Bronchial epithelial cell (primary cell): Measurements from ENCODE around the gene CEP112. TPM values are rescaled to one million over a fixed set of nuclear protein-coding genes. Genes with fewer than 3 reads are reported as not detected.
"Not testable (repeated sequence)": the region's sequence is repeated elsewhere in the genome, so short reads cannot be mapped to it uniquely, and the experiment has no call there.

Source experiments
- DNase-seq: peaks from one replicate; pipeline ENCODE4 v3.0.0-alpha.2; 2010; ENCODE audit warnings: low read depth
- FAIRE-seq: peaks from 2 replicates; lab custom pipeline; 2011; peaks lifted over from hg19 to GRCh38; lab: Jason Lieb, UNC
- H3K27me3 ChIP-seq: 2 replicates; pipeline ENCODE4 v1.5.1; 2011; ENCODE audit warnings: low read length; ENCODE audit not compliant: control insufficient read depth, insufficient read depth
- H3K36me3 ChIP-seq: 2 replicates; pipeline ENCODE4 v1.5.1; 2011; ENCODE audit warnings: low read length; ENCODE audit not compliant: control insufficient read depth, insufficient read depth
- H3K4me3 ChIP-seq: 2 replicates; pipeline ENCODE4 v1.5.1; 2011; ENCODE audit warnings: mild to moderate bottlenecking, low read depth, low read length, control low read depth
- CTCF ChIP-seq: IDR thresholded peaks from 2 replicates; pipeline ENCODE4 v1.5.1; 2011; ENCODE audit warnings: mild to moderate bottlenecking, moderate library complexity, low read length, control low read depth, inconsistent platforms; ENCODE audit not compliant: insufficient read depth, severe bottlenecking
- total RNA-seq: library from RNA; depleted of rRNA; stranded (reverse); fragments of >200 nt; gene quantifications from 2 replicates; pipeline ENCODE4 v1.2.1, GENCODE V29; 2014

The CEP112 gene
- total RNA-seq, 1 donor from 2014 or later: 2.4 TPM

GRCh38 chr17:65841089-65841488, 350.8 kb downstream of the CEP112 start:
- H3K36me3 ChIP-seq: no peaks in the 10 kb centered on the region
- no peaks in the 10 kb centered on the region for H3K27me3 ChIP-seq
- TF ChIP-seq CTCF: no peak
- DNase-seq: no peak
- H3K4me3 ChIP-seq: no peak overlapping the region
- no peak for FAIRE-seq

DNA sequence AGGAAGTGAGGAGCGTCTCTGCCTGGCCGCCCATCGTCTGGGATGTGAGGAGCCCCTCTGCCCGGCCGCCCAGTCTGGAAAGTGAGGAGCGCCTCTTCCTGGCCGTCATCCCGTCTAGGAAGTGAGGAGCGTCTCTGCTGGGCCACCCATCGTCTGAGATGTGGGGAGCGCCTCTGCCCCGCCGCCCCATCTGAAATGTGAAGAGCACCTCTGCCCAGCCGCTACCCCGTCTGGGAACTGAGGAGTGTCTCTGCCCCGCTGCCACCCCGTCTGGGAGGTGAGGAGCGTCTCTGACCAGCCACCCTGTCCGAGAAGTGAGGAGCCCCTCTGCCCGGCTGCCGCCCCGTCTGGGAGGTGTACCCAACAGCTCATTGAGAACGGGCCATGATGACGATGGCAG, 354.7 kb downstream of the CEP112 start:
- not testable (repeated sequence) for DNase-seq, FAIRE-seq

DNA sequence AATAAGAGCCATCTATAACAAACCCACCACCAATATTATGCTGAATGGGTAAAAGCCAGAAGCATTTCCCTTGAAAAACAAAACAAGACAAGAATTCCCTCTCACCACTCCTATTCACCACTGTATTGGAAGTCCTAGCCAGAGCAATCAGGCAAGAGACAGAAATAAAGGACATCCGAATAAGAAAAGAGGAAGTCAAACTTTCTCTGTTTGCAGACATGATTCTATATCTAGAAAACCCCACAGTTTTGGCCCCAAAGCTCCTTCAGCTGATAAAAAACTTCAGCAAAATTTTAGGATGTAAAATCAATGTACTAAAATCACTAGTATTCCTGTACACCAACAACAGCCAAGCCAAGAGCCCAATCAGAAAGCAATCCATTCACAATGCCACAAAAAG, 358.7 kb downstream of the CEP112 start:
- FAIRE-seq: no peak
- TF ChIP-seq CTCF: no peak
- H3K36me3 ChIP-seq: no peaks in the 10 kb centered on the region
- no peak overlapping the region for H3K4me3 ChIP-seq
- no peaks in the 10 kb centered on the region for H3K27me3 ChIP-seq
- DNase-seq: no peak

More for the DNA sequence above, 354.7 kb downstream of the CEP112 start:
- H3K4me3 ChIP-seq, H3K27me3 ChIP-seq, H3K36me3 ChIP-seq: not testable (repeated sequence)

DNA sequence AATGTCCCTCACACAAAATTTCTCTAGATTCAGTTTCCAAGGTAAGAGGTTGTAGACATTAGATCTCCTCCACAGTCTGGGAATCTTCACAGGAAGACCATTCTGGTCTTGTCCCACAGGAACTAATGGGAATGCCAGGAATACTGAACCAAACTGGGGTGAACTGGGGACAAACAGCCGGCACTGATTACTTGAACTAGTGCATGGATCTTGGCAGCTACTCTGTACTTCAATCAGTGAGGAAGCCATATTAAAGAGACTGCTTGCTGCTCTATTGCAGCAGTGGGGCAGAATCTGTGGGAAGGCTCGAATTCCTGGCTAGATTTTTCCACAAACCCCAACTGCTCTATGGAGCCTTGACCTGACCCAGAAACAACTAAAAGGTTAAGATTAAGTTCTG, 361.6 kb downstream of the CEP112 start:
- Histone ChIP-seq H3K27me3 (no peaks in the 10 kb centered on the region), H3K36me3 (no peaks in the 10 kb centered on the region), H3K4me3 (no peak overlapping the region)
- DNase-seq (no peak), FAIRE-seq (no peak)
- no peak for TF ChIP-seq CTCF

DNA sequence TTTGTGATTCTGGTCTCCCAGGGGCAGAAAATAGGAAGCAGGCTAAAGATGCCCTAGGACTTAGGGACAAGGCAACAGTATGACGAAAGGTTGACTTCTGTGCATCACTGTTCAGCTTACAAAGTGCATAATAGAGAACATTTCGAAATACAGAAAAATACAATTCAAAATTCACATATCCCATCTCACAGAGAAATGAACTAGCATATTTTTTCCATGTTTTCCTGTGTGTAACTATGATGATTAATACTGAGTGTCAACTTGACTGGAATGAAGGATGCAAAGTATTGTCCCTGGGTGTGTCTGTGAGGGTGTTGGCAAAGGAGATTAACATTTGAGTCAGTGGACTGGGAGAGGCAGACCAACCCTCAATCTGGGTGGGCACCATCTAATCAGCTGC, 365.4 kb downstream of the CEP112 start:
- DNase-seq: peak; percentile 91
- not testable (repeated sequence) for H3K36me3 ChIP-seq, FAIRE-seq, H3K4me3 ChIP-seq, H3K27me3 ChIP-seq

DNA sequence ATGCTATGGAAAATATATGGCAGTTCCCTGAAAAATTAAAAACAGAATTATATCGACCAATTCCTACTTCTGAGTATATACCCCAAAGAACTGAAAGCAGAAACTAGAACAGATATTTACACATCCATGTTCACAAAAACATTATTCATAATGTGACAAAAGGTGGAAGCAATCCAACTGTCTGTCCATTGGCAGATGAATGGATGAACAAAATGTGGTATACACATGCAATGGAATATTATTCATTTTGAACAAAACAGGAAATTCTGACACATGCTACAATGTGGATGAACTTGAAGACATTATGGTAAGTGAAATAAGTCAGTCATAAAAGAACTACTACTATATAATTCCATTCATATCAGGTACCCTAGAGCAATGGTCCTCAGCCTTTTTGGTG, 367.0 kb downstream of the CEP112 start:
- TF ChIP-seq CTCF: no peak
- FAIRE-seq: no peak

DNA sequence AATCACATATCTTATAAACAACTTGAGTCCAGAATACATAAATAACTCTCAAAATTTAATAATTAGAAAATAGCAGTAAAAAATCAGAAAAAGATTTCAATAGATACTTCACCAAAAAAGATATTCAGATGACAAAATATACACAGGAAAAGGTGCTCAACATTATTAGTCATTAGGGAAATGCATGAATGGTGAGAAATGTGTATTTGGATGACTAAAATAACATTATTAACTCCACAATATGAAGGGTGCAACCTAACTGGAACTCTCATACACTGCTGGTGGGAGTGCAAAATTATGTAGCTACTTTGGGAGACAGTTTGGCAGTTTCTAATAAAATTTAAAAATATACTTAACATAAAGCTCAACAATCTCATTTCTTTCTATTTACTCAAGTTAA, 368.2 kb downstream of the CEP112 start:
- DNase-seq: peak; percentile 68
- no peak for FAIRE-seq

More for the DNA sequence above, 367.0 kb downstream of the CEP112 start:
- H3K4me3 ChIP-seq: no peak overlapping the region
- no peak for DNase-seq
- H3K36me3 ChIP-seq: no peaks in the 10 kb centered on the region
- no peaks in the 10 kb centered on the region for H3K27me3 ChIP-seq

More for the DNA sequence above, 368.2 kb downstream of the CEP112 start:
- TF ChIP-seq CTCF: no peak
- H3K36me3 ChIP-seq: no peaks in the 10 kb centered on the region
- no peaks in the 10 kb centered on the region for H3K27me3 ChIP-seq
- no peak overlapping the region for H3K4me3 ChIP-seq
